H1 (cell line): ENCODE measurements around the gene SYTL1. TPM values are rescaled to one million over a fixed set of nuclear protein-coding genes. Genes with fewer than 3 reads are reported as not detected.

ENCODE experiments used
- BRCA1 ChIP-seq: IDR thresholded peaks from 2 replicates; pipeline ENCODE4 v1.6.1; 2012; ENCODE audit warnings: low read depth, low read length, improper control_type of control experiment
- GABPA ChIP-seq: IDR thresholded peaks from 2 replicates; pipeline ENCODE4 v1.6.1; 2011; ENCODE audit warnings: mild to moderate bottlenecking, low read length, moderate library complexity, borderline replicate concordance; ENCODE audit not compliant: insufficient read depth
- RBBP5 ChIP-seq: IDR thresholded peaks from 2 replicates; pipeline ENCODE4 v1.7.1; 2012; ENCODE audit warnings: low read depth, mild to moderate bottlenecking, inconsistent platforms, low read length, moderate library complexity, borderline replicate concordance
- TBP ChIP-seq: IDR thresholded peaks from 2 replicates; pipeline ENCODE4 v1.6.1; 2011; ENCODE audit warnings: low read depth, low read length, improper control_type of control experiment
- polyA plus RNA-seq, 7 experiments: library from polyadenylated mRNA; depleted of rRNA in 3 of 7; stranded (reverse) in 5 of 7; unstranded in 2 of 7; fragments of >200 nt in 5 of 7; fragments of 200-250 nt in 2 of 7; gene quantifications; 1 replicate in 5 of 7; 2 replicates in 1 of 7; 4 replicates in 1 of 7; pipeline versions ENCODE4 v1.2.1 to v1.2.3, GENCODE V29; 2011 to 2013; ENCODE audit warnings: missing spikeins in 2 of 7, mixed read lengths in 2 of 7
- total RNA-seq: library from RNA; stranded (reverse); fragmentation: NEBNext Ultra II Directional; extraction: Animal tissue kit (Norgen Biotek cat#: 25700); gene quantifications from 2 replicates; pipeline ENCODE4 v1.2.1, GENCODE V29; 2021

Gene SYTL1
- total and polyA plus RNA-seq, 2 of the 8 experiments (the other 6 are each of a cell fraction or from before 2014, with no cell fraction given): 6.4 to 19.5 TPM

- TF ChIP-seq RBBP5: 0 out of 2 replicates have a peak, but pooled peaks have one; percentile 37
- no peak for TF ChIP-seq GABPA
- TF ChIP-seq TBP: peak; percentile 26; the same call in 1 of the 2 replicates
- no peak for TF ChIP-seq BRCA1
These were observed 24.2 kb downstream of the SYTL1 start (continued) for GRCh38 chr1:27366113-27366410.
